WERI-Rb-1 (cell line): Measurements from ENCODE around the gene PRR5.

Experiments used
- DNase-seq: peaks from one replicate; pipeline ENCODE4 v3.0.0-alpha.2; 2020
- H3K27ac ChIP-seq: fragments of 250-450 bp; sonication (Bioruptor Pico); 2 replicates; pipeline ENCODE4 v1.5.1; 2020; ENCODE audit warnings: mild to moderate bottlenecking, moderate library complexity
- H3K27me3 ChIP-seq: fragments of 250-450 bp; sonication (Bioruptor Pico); 2 replicates; pipeline ENCODE4 v1.5.1; 2021; ENCODE audit warnings: mild to moderate bottlenecking, low read depth, moderate library complexity; ENCODE audit not compliant: insufficient read depth, severe bottlenecking
- H3K36me3 ChIP-seq: fragments of 250-450 bp; sonication (Bioruptor Pico); 2 replicates; pipeline ENCODE4 v1.5.1; 2020; ENCODE audit warnings: mild to moderate bottlenecking, moderate library complexity
- H3K4me3 ChIP-seq: 2 replicates; pipeline ENCODE4 v1.5.1; 2011; ENCODE audit warnings: low read depth, mild to moderate bottlenecking, control low read depth, low read length
- H3K9me3 ChIP-seq: fragments of 250-450 bp; sonication (Bioruptor Pico); 2 replicates; pipeline ENCODE4 v1.5.1; 2021; ENCODE audit warnings: mild to moderate bottlenecking, moderate library complexity; ENCODE audit not compliant: severe bottlenecking
- CTCF ChIP-seq: IDR thresholded peaks from 2 replicates; pipeline ENCODE4 v1.5.1; 2011; ENCODE audit warnings: low read depth, mild to moderate bottlenecking, control low read depth, inconsistent platforms, low read length

PRR5 gene

GRCh38 chr22:44780876-44781449 lies 79.0 kb downstream of the PRR5 start:
- Histone ChIP-seq H3K27ac (no peak overlapping the region), H3K4me3 (no peak overlapping the region), H3K9me3 (no peaks in the 10 kb centered on the region), H3K36me3 (no peaks in the 10 kb centered on the region), H3K27me3 (no peaks in the 10 kb centered on the region)
- no peak for TF ChIP-seq CTCF
- no peak for DNase-seq

- no peak for DNase-seq
- H3K36me3 ChIP-seq: no peaks in the 10 kb centered on the region
- no peak overlapping the region for H3K27ac ChIP-seq
- no peaks in the 10 kb centered on the region for H3K27me3 ChIP-seq
- no peak for TF ChIP-seq CTCF
- no peaks in the 10 kb centered on the region for H3K9me3 ChIP-seq
- no peak overlapping the region for H3K4me3 ChIP-seq
Observed at GRCh38 chr22:44782363-44782963, 80.5 kb downstream of the PRR5 start.

GRCh38 chr22:44783091-44783490 lies 81.1 kb downstream of the PRR5 start:
- no peaks in the 10 kb centered on the region for H3K36me3 ChIP-seq
- DNase-seq: no peak
- H3K27me3 ChIP-seq: no peaks in the 10 kb centered on the region
- H3K4me3 ChIP-seq: no peak overlapping the region
- H3K9me3 ChIP-seq: no peaks in the 10 kb centered on the region
- no peak for TF ChIP-seq CTCF
- H3K27ac ChIP-seq: no peak overlapping the region

GRCh38 chr22:44783581-44783980 lies 81.6 kb downstream of the PRR5 start:
- no peak for DNase-seq
- Histone ChIP-seq H3K36me3 (no peaks in the 10 kb centered on the region), H3K4me3 (no peak overlapping the region)

GRCh38 chr22:44786136-44786535 lies 84.1 kb downstream of the PRR5 start:
- no peak for DNase-seq
- no peak for TF ChIP-seq CTCF

More at GRCh38 chr22:44783581-44783980, 81.6 kb downstream of the PRR5 start:
- H3K27me3 ChIP-seq: no peaks in the 10 kb centered on the region
- H3K27ac ChIP-seq: no peak overlapping the region
- H3K9me3 ChIP-seq: no peaks in the 10 kb centered on the region
- TF ChIP-seq CTCF: no peak

GRCh38 chr22:44786610-44787009 lies 84.6 kb downstream of the PRR5 start:
- Histone ChIP-seq H3K9me3 (no peaks in the 10 kb centered on the region), H3K27me3 (no peaks in the 10 kb centered on the region), H3K27ac (no peak overlapping the region), H3K36me3 (no peaks in the 10 kb centered on the region), H3K4me3 (no peak overlapping the region)
- no peak for DNase-seq
- TF ChIP-seq CTCF: no peak

More at GRCh38 chr22:44786136-44786535, 84.1 kb downstream of the PRR5 start:
- Histone ChIP-seq H3K9me3 (no peaks in the 10 kb centered on the region), H3K36me3 (no peaks in the 10 kb centered on the region), H3K27me3 (no peaks in the 10 kb centered on the region), H3K4me3 (no peak overlapping the region), H3K27ac (no peak overlapping the region)
